ENCODE results near the gene FMO5.
"Not testable (repeated sequence)": the region's sequence is repeated elsewhere in the genome, so short reads cannot be mapped to it uniquely, and the experiment has no call there.

Gene FMO5

DNA sequence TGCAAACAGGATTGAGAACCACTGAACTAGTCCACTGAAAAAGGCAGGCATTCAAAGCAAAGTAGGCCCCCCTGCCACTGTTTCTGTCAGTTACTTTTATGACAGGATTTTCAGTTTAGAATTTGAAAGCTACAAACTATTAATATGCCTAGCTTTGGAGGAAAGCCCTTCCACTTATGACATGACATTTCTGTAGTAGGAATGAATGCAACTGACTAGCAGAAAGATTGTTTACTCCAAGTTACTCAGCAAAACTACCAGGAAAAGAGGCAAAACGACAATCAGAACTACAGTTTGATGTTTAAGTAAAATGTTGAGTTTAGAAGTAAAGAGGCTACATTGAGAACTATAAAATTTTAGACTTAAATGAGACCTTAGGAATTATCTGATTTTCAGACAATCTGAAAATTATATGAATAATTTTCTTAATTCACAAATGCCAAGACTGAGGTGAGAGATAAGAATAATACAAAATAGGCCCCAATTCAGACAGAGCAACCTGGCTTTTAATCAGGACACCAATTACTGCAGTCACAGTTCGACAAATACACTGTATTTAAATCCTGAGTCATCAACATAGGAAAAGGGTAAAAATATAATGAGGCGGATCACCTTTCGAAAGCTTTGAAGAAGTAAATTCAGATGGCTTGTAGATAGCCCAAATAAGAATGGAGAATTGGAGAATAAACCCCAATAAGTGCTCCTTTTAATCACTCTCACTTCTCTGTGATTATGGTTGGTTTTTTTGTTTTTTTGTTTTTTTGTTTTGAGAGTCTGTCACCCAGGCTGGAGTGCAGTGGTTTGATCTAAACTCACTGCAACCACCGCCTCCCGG lies 55.1 kb downstream of the FMO5 start:
- no peak overlapping the region for H3K27ac ChIP-seq
- TF ChIP-seq, protein P1, sequence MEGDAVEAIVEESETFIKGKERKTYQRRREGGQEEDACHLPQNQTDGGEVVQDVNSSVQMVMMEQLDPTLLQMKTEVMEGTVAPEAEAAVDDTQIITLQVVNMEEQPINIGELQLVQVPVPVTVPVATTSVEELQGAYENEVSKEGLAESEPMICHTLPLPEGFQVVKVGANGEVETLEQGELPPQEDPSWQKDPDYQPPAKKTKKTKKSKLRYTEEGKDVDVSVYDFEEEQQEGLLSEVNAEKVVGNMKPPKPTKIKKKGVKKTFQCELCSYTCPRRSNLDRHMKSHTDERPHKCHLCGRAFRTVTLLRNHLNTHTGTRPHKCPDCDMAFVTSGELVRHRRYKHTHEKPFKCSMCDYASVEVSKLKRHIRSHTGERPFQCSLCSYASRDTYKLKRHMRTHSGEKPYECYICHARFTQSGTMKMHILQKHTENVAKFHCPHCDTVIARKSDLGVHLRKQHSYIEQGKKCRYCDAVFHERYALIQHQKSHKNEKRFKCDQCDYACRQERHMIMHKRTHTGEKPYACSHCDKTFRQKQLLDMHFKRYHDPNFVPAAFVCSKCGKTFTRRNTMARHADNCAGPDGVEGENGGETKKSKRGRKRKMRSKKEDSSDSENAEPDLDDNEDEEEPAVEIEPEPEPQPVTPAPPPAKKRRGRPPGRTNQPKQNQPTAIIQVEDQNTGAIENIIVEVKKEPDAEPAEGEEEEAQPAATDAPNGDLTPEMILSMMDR (conservative IDR thresholded peaks at IDR 0.05) = no peak

DNA sequence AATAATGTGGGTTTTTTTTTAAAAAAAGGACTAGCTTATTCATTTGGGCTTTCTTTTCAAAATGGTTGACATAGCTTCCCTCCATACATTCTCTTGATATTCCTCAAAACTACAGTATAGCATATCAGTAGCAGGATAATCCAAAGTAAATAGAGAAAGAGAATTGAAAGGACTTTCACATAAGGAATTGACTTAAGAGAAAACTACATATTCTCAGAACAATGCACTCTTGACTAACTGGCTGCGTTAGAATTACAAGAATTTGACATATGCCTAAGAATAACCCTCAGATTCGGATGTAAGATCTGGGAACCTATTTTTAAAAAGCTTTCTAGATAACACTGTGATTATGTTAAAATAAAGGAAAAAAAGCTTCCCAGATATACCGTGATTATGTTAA lies 56.0 kb downstream of the FMO5 start:
- TF ChIP-seq, protein P1 (conservative IDR thresholded peaks at IDR 0.05) = no peak
- H3K27ac ChIP-seq = no peak overlapping the region

DNA sequence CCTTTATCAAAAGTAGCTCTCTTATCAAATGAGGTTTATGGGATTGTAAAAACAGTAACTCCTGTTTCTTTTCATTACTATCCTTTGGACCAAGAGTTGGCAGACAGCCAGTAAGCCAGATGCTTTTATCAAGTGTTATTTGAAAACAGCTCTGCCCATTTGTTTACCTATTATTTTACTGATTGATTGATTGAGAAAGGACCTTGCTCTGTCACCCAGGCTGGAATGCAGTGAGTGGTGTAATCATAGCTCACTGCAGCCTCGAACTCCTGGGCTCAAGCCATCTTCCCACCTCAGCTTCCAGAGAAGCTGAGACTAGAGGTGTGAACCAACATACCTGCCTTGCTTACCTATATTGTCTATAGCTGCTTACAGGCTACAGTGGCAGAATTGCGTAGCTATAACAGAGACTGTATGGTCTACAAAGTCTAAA lies 56.5 kb downstream of the FMO5 start:
- TF ChIP-seq, protein P1 (conservative IDR thresholded peaks at IDR 0.05) = no peak
- peak overlapping the region; percentile 25 for H3K27ac ChIP-seq

DNA sequence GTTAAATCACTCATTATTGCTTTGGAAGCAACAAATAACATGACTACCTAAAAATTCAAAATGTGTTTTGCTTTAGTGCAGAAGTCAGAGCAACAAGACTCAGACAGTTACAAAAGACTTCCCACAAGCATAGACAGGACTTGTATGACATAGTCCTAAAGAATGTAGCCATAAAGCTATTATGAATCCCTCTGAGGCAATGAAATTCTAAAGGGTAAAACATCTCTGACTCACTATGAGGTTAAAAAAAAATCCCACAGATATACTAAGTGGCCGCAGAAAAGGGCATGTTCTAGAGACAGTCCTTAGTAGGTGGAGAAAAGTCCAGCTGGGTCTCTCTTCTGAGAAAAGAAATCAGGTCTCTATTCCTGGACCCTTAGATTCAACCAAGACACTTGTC lies 57.8 kb downstream of the FMO5 start:
- TF ChIP-seq, protein P1 (conservative IDR thresholded peaks at IDR 0.05) = no peak
- H3K27ac ChIP-seq = no peak overlapping the region

DNA sequence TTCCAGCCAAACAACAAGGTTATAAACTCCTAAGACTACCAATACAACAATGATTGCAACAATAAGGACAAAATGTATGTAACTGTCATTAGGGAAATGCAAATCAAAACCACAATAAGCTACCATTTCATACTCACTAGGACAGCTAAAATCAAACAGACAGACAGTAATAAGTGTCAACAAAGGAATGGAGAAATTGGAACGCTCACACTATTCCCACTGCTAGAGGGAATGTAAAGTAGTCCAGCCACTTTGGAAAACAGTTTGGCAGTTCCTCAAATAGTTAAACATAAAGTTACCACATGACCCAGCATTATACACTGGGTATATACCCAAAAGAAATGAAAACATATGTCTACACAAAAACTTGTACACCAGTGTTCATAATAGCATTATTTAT lies 62.1 kb downstream of the FMO5 start:
- TF ChIP-seq, protein P1 (conservative IDR thresholded peaks at IDR 0.05) = no peak
- H3K27ac ChIP-seq = no peak overlapping the region

DNA sequence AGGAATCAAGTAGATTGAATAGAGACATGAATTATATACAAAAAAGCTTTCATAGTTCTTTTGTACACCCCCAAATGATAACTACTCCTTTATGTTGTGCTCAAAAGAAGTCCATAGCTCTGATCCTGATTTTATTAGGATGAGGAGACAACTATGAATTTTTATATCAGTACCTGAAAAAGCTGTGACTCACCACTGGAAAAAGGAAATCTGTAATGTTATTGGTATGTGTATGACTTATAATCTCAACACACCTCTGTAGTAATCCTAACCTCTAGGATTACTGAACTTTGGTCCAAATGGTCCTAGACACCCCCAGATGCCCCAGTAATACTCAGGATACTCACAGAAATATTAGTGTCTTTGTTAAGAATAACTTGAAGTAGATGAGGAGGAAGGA lies 63.0 kb downstream of the FMO5 start:
- TF ChIP-seq, protein P1 (conservative IDR thresholded peaks at IDR 0.05) = no peak
- no peak overlapping the region for H3K27ac ChIP-seq

DNA sequence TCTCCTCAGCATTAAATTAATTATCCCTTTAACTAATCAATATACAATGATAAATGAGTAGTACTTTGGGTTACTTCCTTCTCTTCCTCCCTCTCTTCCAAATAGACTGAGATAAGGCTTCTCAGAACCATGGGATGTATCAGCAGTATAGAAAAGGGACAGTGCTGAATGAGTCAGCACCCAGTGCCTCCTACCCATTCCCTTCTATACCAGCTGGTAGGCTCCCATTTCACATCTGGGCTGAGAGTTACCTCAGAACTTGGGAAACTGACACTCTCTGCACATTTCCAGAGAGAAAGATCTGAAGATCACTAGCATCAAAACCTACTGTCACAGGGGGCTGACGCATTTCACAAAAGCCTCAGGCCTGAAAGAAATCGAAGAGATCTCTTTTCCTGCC lies 68.0 kb downstream of the FMO5 start:
- not testable (repeated sequence) for H3K27ac ChIP-seq

DNA sequence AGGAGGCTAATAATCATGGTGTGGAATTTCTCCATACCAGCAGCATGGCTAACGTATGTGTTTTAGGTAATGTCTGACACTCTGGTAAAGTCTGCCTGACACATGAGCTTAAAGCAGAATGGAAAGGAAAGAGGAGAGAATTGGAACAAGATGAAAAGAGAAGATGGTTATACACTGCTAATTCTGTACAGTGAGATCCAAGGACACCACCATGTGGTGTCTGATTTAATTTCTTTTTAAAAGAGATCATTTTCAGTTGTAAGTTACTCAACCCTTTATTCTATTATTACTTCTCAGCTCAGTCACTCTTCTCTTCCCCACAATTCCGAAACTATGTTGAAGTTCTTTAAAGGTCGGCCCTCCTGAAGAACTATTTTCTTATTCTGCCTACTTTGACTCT lies 68.5 kb downstream of the FMO5 start:
- no peak overlapping the region for H3K27ac ChIP-seq
- TF ChIP-seq, protein P1 (conservative IDR thresholded peaks at IDR 0.05) = peak; percentile 42

Data from VCaP (cell line).